COLO668 (cell line): ENCODE data around the gene KIAA1191.

Source experiments
- DNase-seq: peaks from one replicate; lab custom pipeline; 2025; ENCODE audit not compliant: unreplicated experiment; lab: John Stamatoyannopoulos, UW

The KIAA1191 gene

GRCh38 chr5:176389135-176390123, 27.9 kb upstream of the KIAA1191 start:
- DNase-seq: no peak

GRCh38 chr5:176388444-176389134, 27.0 kb upstream of the KIAA1191 start, which contains the start of the genes HIGD2A and NOP16:
Gene HIGD2A (plus strand): TSS chr5:176388751. CDS start chr5:176388820, 69 bp downstream.
Gene NOP16 (minus strand): TSS chr5:176388598. CDS start chr5:176388539, 59 bp downstream.
- DNase-seq: peak; percentile 97

- DNase-seq: peak; percentile 13
Observed at GRCh38 chr5:176388003-176388443, 26.5 kb upstream of the KIAA1191 start.

- DNase-seq: no peak
Observed at GRCh38 chr5:176387384-176387925, 25.9 kb upstream of the KIAA1191 start.

GRCh38 chr5:176386491-176386890, 24.9 kb upstream of the KIAA1191 start:
- DNase-seq: no peak

GRCh38 chr5:176384991-176385390, 23.4 kb upstream of the KIAA1191 start:
- DNase-seq: no peak

- no peak for DNase-seq
Observed at GRCh38 chr5:176384366-176384930, 22.9 kb upstream of the KIAA1191 start.

GRCh38 chr5:176383961-176384360, 22.4 kb upstream of the KIAA1191 start:
- DNase-seq: no peak

GRCh38 chr5:176383248-176383905, 21.8 kb upstream of the KIAA1191 start:
- DNase-seq: no peak

GRCh38 chr5:176382721-176383120, 21.2 kb upstream of the KIAA1191 start:
- no peak for DNase-seq

- no peak for DNase-seq
Observed at GRCh38 chr5:176381979-176382378, 20.4 kb upstream of the KIAA1191 start.

GRCh38 chr5:176381423-176381822, 19.9 kb upstream of the KIAA1191 start:
- DNase-seq: no peak

GRCh38 chr5:176379881-176380280, 18.3 kb upstream of the KIAA1191 start:
- no peak for DNase-seq

GRCh38 chr5:176373100-176373818, 11.7 kb upstream of the KIAA1191 start:
- no peak for DNase-seq

GRCh38 chr5:176371621-176372539, 10.3 kb upstream of the KIAA1191 start:
- DNase-seq: no peak

- DNase-seq: no peak
Observed at GRCh38 chr5:176369934-176370711, 8.6 kb upstream of the KIAA1191 start.

- DNase-seq: no peak
Observed at GRCh38 chr5:176368726-176369125, 7.2 kb upstream of the KIAA1191 start.

GRCh38 chr5:176366232-176366894, 4.8 kb upstream of the KIAA1191 start:
- DNase-seq: no peak
